Measurements from ENCODE around the gene LTBP2.

LTBP2 gene

GRCh38 chr14:74649673-74650072, 37.6 kb upstream of the LTBP2 start:
- H3K27ac Mint-ChIP-seq, result peak overlapping the region in 2 of 3 experiments; percentile 98 to 99
- no peak for TF ChIP-seq CTCF (IDR thresholded peaks at IDR 0.05; ENCODE audit: unreplicated experiment in 3 of 3)
- peak overlapping the region in 1 of 3 experiments; percentile 17 for H3K4me3 Mint-ChIP-seq
- H3K9me3 Mint-ChIP-seq, result no peaks in the 10 kb centered on the region
- H3K36me3 Mint-ChIP-seq (ENCODE audit: low read depth), result peaks cover 8% of the 10 kb centered on the region
- no peaks in the 10 kb centered on the region for H3K27me3 Mint-ChIP-seq (ENCODE audit: low read depth)
- peaks cover 62% of the 10 kb centered on the region for H3K4me1 Mint-ChIP-seq

GRCh38 chr14:74649167-74649566, 37.1 kb upstream of the LTBP2 start:
- peaks cover 63% of the 10 kb centered on the region for H3K4me1 Mint-ChIP-seq
- H3K27me3 Mint-ChIP-seq (ENCODE audit: low read depth), result no peaks in the 10 kb centered on the region
- peaks cover 3% of the 10 kb centered on the region for H3K36me3 Mint-ChIP-seq (ENCODE audit: low read depth)
- TF ChIP-seq CTCF (IDR thresholded peaks at IDR 0.05; ENCODE audit: unreplicated experiment in 3 of 3), result no peak
- H3K27ac Mint-ChIP-seq, result peak overlapping the region in 2 of 3 experiments; percentile 98 to 99
- no peak overlapping the region for H3K4me3 Mint-ChIP-seq
- H3K9me3 Mint-ChIP-seq, result no peaks in the 10 kb centered on the region

- Mint-ChIP-seq H3K4me3 (peak overlapping the region in 1 of 3 experiments; percentile 71), H3K27me3 (ENCODE audit: low read depth) (no peaks in the 10 kb centered on the region), H3K9me3 (no peaks in the 10 kb centered on the region), H3K4me1 (peaks cover 65% of the 10 kb centered on the region), H3K27ac (peak overlapping the region; percentile 84 to 99 (median 98)), H3K36me3 (ENCODE audit: low read depth) (no peaks in the 10 kb centered on the region)
- no peak for TF ChIP-seq CTCF (IDR thresholded peaks at IDR 0.05; ENCODE audit: unreplicated experiment in 3 of 3)
These were observed 36.6 kb upstream of the LTBP2 start for GRCh38 chr14:74648601-74649000.

- H3K4me1 Mint-ChIP-seq, result peaks cover 72% of the 10 kb centered on the region
- no peaks in the 10 kb centered on the region for H3K9me3 Mint-ChIP-seq
- H3K4me3 Mint-ChIP-seq, result peak overlapping the region in 1 of 3 experiments; percentile 71
- no peaks in the 10 kb centered on the region for H3K36me3 Mint-ChIP-seq (ENCODE audit: low read depth)
- H3K27ac Mint-ChIP-seq, result peak overlapping the region; percentile 84 to 99 (median 98)
- no peaks in the 10 kb centered on the region for H3K27me3 Mint-ChIP-seq (ENCODE audit: low read depth)
- no peak for TF ChIP-seq CTCF (IDR thresholded peaks at IDR 0.05; ENCODE audit: unreplicated experiment in 3 of 3)
These were observed 35.8 kb upstream of the LTBP2 start for GRCh38 chr14:74647678-74648461.

- Mint-ChIP-seq H3K27ac (peak overlapping the region; percentile 84 to 99 (median 98)), H3K4me3 (peak overlapping the region in 1 of 3 experiments; percentile 47), H3K9me3 (no peaks in the 10 kb centered on the region), H3K4me1 (peaks cover 77% of the 10 kb centered on the region), H3K36me3 (ENCODE audit: low read depth) (no peaks in the 10 kb centered on the region), H3K27me3 (ENCODE audit: low read depth) (no peaks in the 10 kb centered on the region)
- no peak for TF ChIP-seq CTCF (IDR thresholded peaks at IDR 0.05; ENCODE audit: unreplicated experiment in 3 of 3)
These were observed 35.1 kb upstream of the LTBP2 start for GRCh38 chr14:74647061-74647677.
